Lung (tissue), 12 donors: ENCODE data around the gene TP73. TPM values are rescaled to one million over a fixed set of nuclear protein-coding genes. Genes with fewer than 3 reads are reported as not detected.

Source experiments
- ATAC-seq: fragments of 200-7000 bp; cut with Tn5 transposase; one replicate; pipeline ENCODE4 v1.9.1; 2020; ENCODE audit warnings: moderate number of reproducible peaks; ENCODE audit not compliant: insufficient read depth, low FRiP score
- DNase-seq, 3 donors: peaks; one replicate each; pipeline ENCODE4 v3.0.0-alpha.2; 2013 to 2017
- H3K27ac ChIP-seq, 2 donors: one replicate each; pipeline ENCODE4 v1.5.1; 2013; ENCODE audit warnings: mild to moderate bottlenecking in 2 of 2, moderate library complexity in 2 of 2, control low read depth in 1 of 2, inconsistent platforms in 1 of 2, low read depth in 1 of 2, low read length in 1 of 2
- H3K27me3 ChIP-seq, 3 donors: one replicate each; pipeline ENCODE4 v1.5.1; 2013; ENCODE audit warnings: low read length in 2 of 3; ENCODE audit not compliant: control insufficient read depth in 3 of 3, insufficient read depth in 3 of 3
- H3K36me3 ChIP-seq, 4 donors: one replicate each; pipeline ENCODE4 v1.5.1; 2013; ENCODE audit warnings: low read length in 4 of 4, mild to moderate bottlenecking in 1 of 4, moderate library complexity in 1 of 4; ENCODE audit not compliant: control insufficient read depth in 4 of 4, insufficient read depth in 4 of 4
- H3K4me1 ChIP-seq, 5 donors: one replicate each; pipeline ENCODE4 v1.5.1; 2013; ENCODE audit warnings: low read length in 5 of 5, mild to moderate bottlenecking in 2 of 5, moderate library complexity in 1 of 5; ENCODE audit not compliant: control insufficient read depth in 5 of 5, insufficient read depth in 5 of 5
- H3K4me3 ChIP-seq: one replicate; pipeline ENCODE4 v1.5.1; 2013; ENCODE audit warnings: mild to moderate bottlenecking, control low read depth, moderate library complexity
- H3K9ac ChIP-seq, 2 donors: one replicate each; pipeline ENCODE4 v1.5.1; 2013; ENCODE audit warnings: low read length in 2 of 2, control low read depth in 1 of 2; ENCODE audit not compliant: insufficient read depth in 1 of 2
- H3K9me3 ChIP-seq, 4 donors: one replicate each; pipeline ENCODE4 v1.5.1; 2013; ENCODE audit warnings: low read length in 3 of 4, mild to moderate bottlenecking in 1 of 4, moderate library complexity in 1 of 4; ENCODE audit not compliant: control insufficient read depth in 4 of 4, insufficient read depth in 3 of 4
- WGBS, 2 donors: extraction: QIAGEN DNeasy Blood & Tissue Kit; methylation state at CpG; one replicate each; pipeline ENCODE4 v1.1.7; 2013; 5-methylcytosine and 5-hydroxymethylcytosine counted together
- polyA plus RNA-seq, 2 donors: library from polyadenylated mRNA; stranded (reverse); fragments of 200-250 nt; gene quantifications; one replicate each; pipeline ENCODE4 v1.2.1, GENCODE V29; 2013
- total RNA-seq, 2 donors: library from RNA; depleted of rRNA in 1 of 2; stranded (reverse); fragments of >200 nt in 1 of 2; gene quantifications; one replicate each; pipeline ENCODE4 v1.2.1, GENCODE V29; 2014 to 2021
- TF ChIP-seq, protein P1 (sequence below): IDR thresholded peaks from 2 replicates; pipeline ENCODE4 v1.5.1; 2012; ENCODE audit warnings: mild to moderate bottlenecking; ENCODE audit errors: control extremely low read depth, extremely low read depth
- donor health status: control.
- donor health status: control.
- donor health status: Bipolar disorder and iron deficiency.
- donor health status: healthy.
- donor health status: DM: yes; HTN: yes; CAD: no.

The TP73 gene
- total and polyA plus RNA-seq, 4 donors, result 1.7 to 12.3 (median 2.2) TPM

DNA sequence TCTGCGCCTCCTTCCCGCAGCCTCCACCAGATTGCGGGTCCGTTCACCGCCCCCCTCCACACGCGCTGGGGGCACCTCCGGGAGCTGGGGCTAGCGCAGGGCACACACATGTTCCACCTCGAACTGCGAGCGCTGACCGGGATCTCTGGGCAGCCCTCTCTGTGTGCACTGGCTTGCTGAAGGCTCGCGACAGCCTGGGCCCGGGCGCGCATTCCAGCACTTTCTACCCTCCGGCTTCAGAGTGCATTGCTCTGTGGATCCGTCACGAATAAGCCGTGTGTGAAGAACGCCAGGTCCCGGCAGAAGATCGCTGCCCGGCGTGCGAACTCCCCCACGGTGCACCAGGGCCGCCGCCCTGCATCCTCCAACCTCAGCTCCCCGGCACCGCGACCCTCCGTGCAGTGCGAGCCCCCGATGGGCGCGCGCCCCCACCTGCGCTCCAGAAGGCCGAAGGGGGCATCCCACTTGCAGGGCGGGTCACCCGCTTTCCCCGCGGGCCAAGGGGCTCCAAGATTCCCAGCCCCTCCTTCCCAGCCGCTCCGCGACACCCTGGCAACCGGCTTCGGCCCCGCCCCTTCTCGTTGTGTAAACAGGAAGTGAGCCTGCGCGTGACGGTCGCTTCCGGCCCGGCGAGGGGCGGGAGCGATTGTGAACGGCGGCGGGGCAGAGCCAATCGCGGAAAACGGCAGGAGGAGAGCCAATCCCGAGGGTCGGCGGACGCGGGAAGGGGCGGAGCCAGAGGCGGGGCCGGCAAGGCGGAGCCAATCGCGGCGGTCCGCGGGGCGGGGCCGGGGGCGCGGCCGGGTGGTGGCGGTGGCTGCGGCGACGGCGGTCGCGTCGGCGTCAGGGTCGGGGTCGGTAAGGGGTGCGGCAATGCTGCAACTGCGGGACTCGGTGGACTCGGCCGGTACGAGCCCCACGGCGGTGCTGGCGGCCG, 27.8 kb upstream of the TP73 start, which contains the start of gene TPRG1L:
Gene TPRG1L (plus strand): TSS at position 816 of the 937 bp plus-strand sequence. CDS start 58 bp downstream, at position 874.
- ATAC-seq (peak; percentile 97), DNase-seq (peak; percentile 98 to 99 (median 99))
- H3K4me3 ChIP-seq, result peak within 1 kb of the TSS; percentile 78
- H3K9me3 ChIP-seq, result no peaks in the 10 kb centered on the region
- TF ChIP-seq, protein P1, sequence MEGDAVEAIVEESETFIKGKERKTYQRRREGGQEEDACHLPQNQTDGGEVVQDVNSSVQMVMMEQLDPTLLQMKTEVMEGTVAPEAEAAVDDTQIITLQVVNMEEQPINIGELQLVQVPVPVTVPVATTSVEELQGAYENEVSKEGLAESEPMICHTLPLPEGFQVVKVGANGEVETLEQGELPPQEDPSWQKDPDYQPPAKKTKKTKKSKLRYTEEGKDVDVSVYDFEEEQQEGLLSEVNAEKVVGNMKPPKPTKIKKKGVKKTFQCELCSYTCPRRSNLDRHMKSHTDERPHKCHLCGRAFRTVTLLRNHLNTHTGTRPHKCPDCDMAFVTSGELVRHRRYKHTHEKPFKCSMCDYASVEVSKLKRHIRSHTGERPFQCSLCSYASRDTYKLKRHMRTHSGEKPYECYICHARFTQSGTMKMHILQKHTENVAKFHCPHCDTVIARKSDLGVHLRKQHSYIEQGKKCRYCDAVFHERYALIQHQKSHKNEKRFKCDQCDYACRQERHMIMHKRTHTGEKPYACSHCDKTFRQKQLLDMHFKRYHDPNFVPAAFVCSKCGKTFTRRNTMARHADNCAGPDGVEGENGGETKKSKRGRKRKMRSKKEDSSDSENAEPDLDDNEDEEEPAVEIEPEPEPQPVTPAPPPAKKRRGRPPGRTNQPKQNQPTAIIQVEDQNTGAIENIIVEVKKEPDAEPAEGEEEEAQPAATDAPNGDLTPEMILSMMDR, result no peak
- peaks cover 6 to 23% (median 7%) of the 10 kb centered on the region in 5 donors for H3K4me1 ChIP-seq
- WGBS, 2 donors, result 1% methylated on average over 94 to 108 of the region's 108 CpGs
- H3K36me3 ChIP-seq, result peaks cover 4 to 19% (median 13%) of the 10 kb centered on the region in 4 donors
- H3K27ac ChIP-seq, result peak within 1 kb of the TSS; percentile 53 to 73
- peak within 1 kb of the TSS in 1 of 2 donors; percentile 70 for H3K9ac ChIP-seq
- no peaks in the 10 kb centered on the region for H3K27me3 ChIP-seq

GRCh38 chr1:3625151-3625907, 27.0 kb upstream of the TP73 start:
- TF ChIP-seq, protein P1, result no peak
- Histone ChIP-seq H3K4me3 (peak overlapping the region; percentile 77), H3K36me3 (peaks cover 6 to 27% (median 17%) of the 10 kb centered on the region in 4 donors), H3K9ac (peak overlapping the region in 1 of 2 donors; percentile 19), H3K27ac (peak overlapping the region in 1 of 2 donors; percentile 73), H3K4me1 (peaks cover 6 to 23% (median 7%) of the 10 kb centered on the region in 5 donors), H3K27me3 (no peaks in the 10 kb centered on the region), H3K9me3 (no peaks in the 10 kb centered on the region)
- ATAC-seq (no peak), DNase-seq (peak in 2 of 3 donors; percentile 47 to 55)
- 3 to 8% methylated on average over 30 to 71 of the region's 71 CpGs for WGBS, 2 donors

- no peak overlapping the region for H3K9ac ChIP-seq
- peaks cover 11 to 31% (median 17%) of the 10 kb centered on the region in 4 donors for H3K36me3 ChIP-seq
- no peaks in the 10 kb centered on the region for H3K9me3 ChIP-seq
- ATAC-seq, result no peak
- H3K4me3 ChIP-seq, result no peak overlapping the region
- no peak for DNase-seq
- TF ChIP-seq, protein P1, result no peak
- no peak overlapping the region for H3K27ac ChIP-seq
- H3K4me1 ChIP-seq, result peaks cover 6 to 23% (median 7%) of the 10 kb centered on the region in 5 donors
- H3K27me3 ChIP-seq, result no peaks in the 10 kb centered on the region
- WGBS, 2 donors, result 86 to 90% methylated on average over 4 of the region's 4 CpGs
Observed at GRCh38 chr1:3626025-3626424, 26.3 kb upstream of the TP73 start.
